Measurements from ENCODE around the gene CA5B. TPM values are rescaled to one million over a fixed set of nuclear protein-coding genes. Genes with fewer than 3 reads are reported as not detected.
"Not testable (repeated sequence)": the region's sequence is repeated elsewhere in the genome, so short reads cannot be mapped to it uniquely, and the experiment has no call there.

CA5B gene
- total RNA-seq (1 to 10 TPM; 3.9 to 8.6 (median 7.1) TPM), polyA plus RNA-seq (1 to 10 TPM in 2 of 3 donors, under 1 TPM in 1; 0.46 to 3.4 (median 1.8) TPM)

GRCh38 chrX:15737959-15738902 is at the start of gene CA5B:
Gene CA5B (plus strand): TSS chrX:15738270. CDS start chrX:15750024, 11,754 bp downstream.
- DNase-seq: peak; percentile 96
- no peaks in the 10 kb centered on the region for H3K9me3 ChIP-seq
- 3 to 6% methylated on average over 55 of the region's 55 CpGs for WGBS, 2 donors
- peaks cover 0 to 13% (median 0%) of the 10 kb centered on the region in 4 donors for H3K4me1 ChIP-seq
- intact Hi-C loops (cut with DNase I): loop anchor here (1.0 to 5.0 kb wide), 2 partner anchors 52 to 61 kb away; partner anchors contain the start of gene ZRSR2
- TF ChIP-seq EP300 (IDR thresholded peaks at IDR 0.05) (no peak), POLR2A (IDR thresholded peaks at IDR 0.05) (no peak), POLR2AphosphoS5 (IDR thresholded peaks at IDR 0.05) (peak in 1 of 4 donors; percentile 33)
- TF ChIP-seq, protein P1, sequence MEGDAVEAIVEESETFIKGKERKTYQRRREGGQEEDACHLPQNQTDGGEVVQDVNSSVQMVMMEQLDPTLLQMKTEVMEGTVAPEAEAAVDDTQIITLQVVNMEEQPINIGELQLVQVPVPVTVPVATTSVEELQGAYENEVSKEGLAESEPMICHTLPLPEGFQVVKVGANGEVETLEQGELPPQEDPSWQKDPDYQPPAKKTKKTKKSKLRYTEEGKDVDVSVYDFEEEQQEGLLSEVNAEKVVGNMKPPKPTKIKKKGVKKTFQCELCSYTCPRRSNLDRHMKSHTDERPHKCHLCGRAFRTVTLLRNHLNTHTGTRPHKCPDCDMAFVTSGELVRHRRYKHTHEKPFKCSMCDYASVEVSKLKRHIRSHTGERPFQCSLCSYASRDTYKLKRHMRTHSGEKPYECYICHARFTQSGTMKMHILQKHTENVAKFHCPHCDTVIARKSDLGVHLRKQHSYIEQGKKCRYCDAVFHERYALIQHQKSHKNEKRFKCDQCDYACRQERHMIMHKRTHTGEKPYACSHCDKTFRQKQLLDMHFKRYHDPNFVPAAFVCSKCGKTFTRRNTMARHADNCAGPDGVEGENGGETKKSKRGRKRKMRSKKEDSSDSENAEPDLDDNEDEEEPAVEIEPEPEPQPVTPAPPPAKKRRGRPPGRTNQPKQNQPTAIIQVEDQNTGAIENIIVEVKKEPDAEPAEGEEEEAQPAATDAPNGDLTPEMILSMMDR (IDR thresholded peaks at IDR 0.05): no peak
- H3K27ac ChIP-seq: peak within 1 kb of the TSS; percentile 34 to 40 (median 37)
- no peaks in the 10 kb centered on the region for H3K36me3 ChIP-seq
- H3K27me3 ChIP-seq: peaks cover 0 to 6% (median 0%) of the 10 kb centered on the region in 3 donors
- peak within 1 kb of the TSS; percentile 25 to 56 (median 46) for H3K4me3 ChIP-seq

GRCh38 chrX:15694941-15695451 is 43.1 kb upstream of the CA5B start:
- WGBS, 2 donors: 82 to 88% methylated on average over 6 of the region's 6 CpGs

DNA sequence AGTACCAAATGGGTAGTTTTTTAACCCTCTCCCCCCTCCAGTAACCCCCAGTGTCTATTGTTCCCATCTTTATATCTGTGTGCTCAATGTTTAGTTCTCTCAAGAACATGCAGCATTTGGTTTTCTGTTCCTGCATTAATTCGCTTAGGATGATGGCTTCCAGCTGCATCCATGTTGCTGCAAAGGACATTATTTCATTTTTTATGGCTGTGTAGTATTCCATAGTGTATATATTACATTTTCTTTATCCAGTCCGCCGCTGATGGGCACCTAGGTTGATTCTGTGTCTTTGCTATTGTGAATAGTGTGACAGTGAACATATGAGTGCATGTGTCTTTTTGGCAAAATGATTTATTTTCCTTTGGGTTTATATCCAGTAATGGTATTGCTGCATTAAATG is 41.6 kb upstream of the CA5B start:
- Histone ChIP-seq H3K27ac (no peak overlapping the region), H3K4me1 (no peaks in the 10 kb centered on the region), H3K4me3 (no peak overlapping the region), H3K9me3 (no peaks in the 10 kb centered on the region), H3K36me3 (peaks cover 0 to 6% (median 3%) of the 10 kb centered on the region in 4 donors), H3K27me3 (no peaks in the 10 kb centered on the region)
- TF ChIP-seq POLR2A (IDR thresholded peaks at IDR 0.05): no peak
- TF ChIP-seq POLR2AphosphoS5 (IDR thresholded peaks at IDR 0.05): no peak
- TF ChIP-seq, protein P1 (IDR thresholded peaks at IDR 0.05): no peak
- no peak for TF ChIP-seq EP300 (IDR thresholded peaks at IDR 0.05)
- 98% methylated on average over 3 of the region's 3 CpGs for whole genome bisulfite sequencing, 2 donors
- intact Hi-C loops (cut with DNase I): no loop called here
- DNase-seq: no peak

More at GRCh38 chrX:15694941-15695451, 43.1 kb upstream of the CA5B start:
- Histone ChIP-seq H3K36me3 (peaks cover 0 to 6% (median 3%) of the 10 kb centered on the region in 4 donors), H3K27ac (no peak overlapping the region), H3K27me3 (no peaks in the 10 kb centered on the region), H3K4me3 (no peak overlapping the region), H3K4me1 (no peaks in the 10 kb centered on the region), H3K9me3 (no peaks in the 10 kb centered on the region)
- intact Hi-C loops (cut with DNase I): no loop called here
- no peak for TF ChIP-seq POLR2AphosphoS5 (IDR thresholded peaks at IDR 0.05)
- TF ChIP-seq EP300 (IDR thresholded peaks at IDR 0.05): no peak
- no peak for TF ChIP-seq POLR2A (IDR thresholded peaks at IDR 0.05)
- TF ChIP-seq, protein P1 (IDR thresholded peaks at IDR 0.05): no peak
- DNase-seq: no peak

- no peak for TF ChIP-seq POLR2AphosphoS5 (IDR thresholded peaks at IDR 0.05)
- no peak for TF ChIP-seq POLR2A (IDR thresholded peaks at IDR 0.05)
- TF ChIP-seq, protein P1 (IDR thresholded peaks at IDR 0.05): no peak
- no peak for TF ChIP-seq EP300 (IDR thresholded peaks at IDR 0.05)
- WGBS, 2 donors: 98% methylated on average over 40 of the region's 40 CpGs
- Histone ChIP-seq H3K27ac (no peak overlapping the region), H3K4me1 (no peaks in the 10 kb centered on the region), H3K36me3 (no peaks in the 10 kb centered on the region), H3K27me3 (no peaks in the 10 kb centered on the region), H3K4me3 (no peak overlapping the region), H3K9me3 (no peaks in the 10 kb centered on the region)
- no peak for DNase-seq
- intact Hi-C loops (cut with DNase I): no loop called here
These were observed 35.3 kb upstream of the CA5B start for GRCh38 chrX:15702488-15703371.

DNA sequence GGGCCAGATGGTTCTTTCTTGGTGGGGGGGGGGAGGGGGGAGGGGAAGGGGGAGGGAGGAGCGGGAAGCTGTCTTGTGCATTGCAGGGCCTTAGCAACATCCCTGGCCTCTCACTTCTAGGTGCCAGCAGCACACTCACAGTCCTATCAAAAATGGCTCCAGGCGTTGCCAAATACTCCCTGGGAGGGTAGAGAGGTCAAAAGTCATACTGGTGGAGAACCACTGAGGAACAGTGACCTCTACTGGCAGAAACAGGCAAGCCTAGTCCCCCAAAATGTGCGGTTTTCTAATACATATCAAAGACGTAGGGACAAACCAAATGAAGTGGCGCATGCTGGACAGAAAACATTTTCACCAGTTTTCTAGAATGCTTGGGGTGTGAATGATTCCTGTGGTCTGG is 34.3 kb upstream of the CA5B start:
- intact Hi-C loops (cut with DNase I); DNase-seq: not testable (repeated sequence)

DNA sequence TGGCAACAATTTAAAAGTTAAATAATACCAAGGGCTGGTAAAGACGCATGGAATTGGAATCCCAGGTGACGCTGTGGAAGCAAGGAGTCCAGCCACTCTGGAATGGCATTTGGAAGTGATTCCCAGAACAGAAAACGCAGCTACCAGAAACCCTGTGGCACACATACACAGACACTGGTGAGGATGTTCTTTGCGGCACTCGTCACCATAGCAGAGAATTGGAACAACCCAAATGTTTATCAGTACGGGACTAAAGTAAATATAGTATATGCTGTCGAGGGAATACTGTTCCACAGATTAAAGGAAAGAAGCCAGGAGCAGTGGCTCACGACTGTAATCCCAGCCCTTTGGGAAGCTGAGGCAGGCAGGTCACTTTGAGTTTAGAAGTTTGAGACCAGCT is 33.8 kb upstream of the CA5B start:
- intact Hi-C loops (cut with DNase I); H3K4me3 ChIP-seq; H3K9me3 ChIP-seq; H3K36me3 ChIP-seq; DNase-seq; H3K27ac ChIP-seq; H3K4me1 ChIP-seq; H3K27me3 ChIP-seq: not testable (repeated sequence)
- 87 to 93% methylated on average over 5 of the region's 8 CpGs for WGBS, 2 donors

More for the DNA sequence above, 34.3 kb upstream of the CA5B start:
- not testable (repeated sequence) for H3K27ac ChIP-seq, H3K9me3 ChIP-seq, H3K27me3 ChIP-seq, H3K36me3 ChIP-seq, H3K4me1 ChIP-seq, H3K4me3 ChIP-seq
- no CpG with 5 or more reads among the region's 5 CpGs for WGBS, 2 donors
